H1 (cell line): ENCODE data around the gene FRRS1L. TPM values are rescaled to one million over a fixed set of nuclear protein-coding genes. Genes with fewer than 3 reads are reported as not detected.

Source experiments
- NANOG ChIP-seq: IDR thresholded peaks from 2 replicates; pipeline ENCODE4 v1.6.1; 2011; ENCODE audit warnings: low read length, low read depth, mild to moderate bottlenecking, inconsistent platforms; ENCODE audit not compliant: insufficient read depth, poor library complexity, severe bottlenecking
- polyA plus RNA-seq, 7 experiments: library from polyadenylated mRNA; depleted of rRNA in 3 of 7; stranded (reverse) in 5 of 7; unstranded in 2 of 7; fragments of >200 nt in 5 of 7; fragments of 200-250 nt in 2 of 7; gene quantifications; 1 replicate in 5 of 7; 2 replicates in 1 of 7; 4 replicates in 1 of 7; pipeline versions ENCODE4 v1.2.1 to v1.2.3, GENCODE V29; 2011 to 2013; ENCODE audit warnings: missing spikeins in 2 of 7, mixed read lengths in 2 of 7
- total RNA-seq: library from RNA; stranded (reverse); fragmentation: NEBNext Ultra II Directional; extraction: Animal tissue kit (Norgen Biotek cat#: 25700); gene quantifications from 2 replicates; pipeline ENCODE4 v1.2.1, GENCODE V29; 2021

The FRRS1L gene
- total and polyA plus RNA-seq, 2 of the 8 experiments (the other 6 are each of a cell fraction or from before 2014, with no cell fraction given): 1.0 to 2.2 TPM

DNA sequence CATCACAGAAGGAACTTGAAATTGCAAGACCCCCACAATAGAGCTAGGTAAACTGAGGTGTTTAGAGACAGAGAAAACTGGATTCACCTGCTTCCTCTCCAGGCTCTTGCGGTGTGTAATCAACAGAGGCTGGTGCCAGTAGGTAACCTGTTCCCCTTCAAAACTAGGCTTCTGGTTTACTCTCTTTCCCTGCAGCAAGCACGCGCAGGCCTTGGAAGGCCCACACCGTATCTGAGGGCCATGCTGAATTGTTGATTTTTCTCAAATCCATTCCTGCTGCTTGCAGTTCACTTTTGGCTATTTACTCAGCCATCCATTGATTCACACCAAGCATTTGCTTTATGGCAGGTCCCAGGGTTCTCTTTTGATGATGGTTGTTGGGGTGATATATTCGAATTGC lies 667 bp upstream of the FRRS1L start (continued):
- no peak for TF ChIP-seq NANOG
